Activated CD4-positive, alpha-beta T cell treated with anti-CD3 and anti-CD28 coated beads, Interleukin-2, amount 10 ng/mL, durations not matched to agents 7 days and 5 days (primary cell): ENCODE results near the gene ROBO4. TPM values are rescaled to one million over a fixed set of nuclear protein-coding genes. Genes with fewer than 3 reads are reported as not detected.

Source experiments
- CTCF ChIA-PET: fragments of 350-600 bp; sonication (Branson Sonifier 250); formaldehyde crosslinking; loops from one replicate; lab custom pipeline; 2021; ENCODE audit warnings: antibody characterized with exemption; lab: Charles Lee
- POLR2A ChIA-PET: fragments of 350-600 bp; sonication (Branson Sonifier 250); formaldehyde crosslinking; loops from one replicate; lab custom pipeline; 2021; ENCODE audit warnings: antibody characterized with exemption; lab: Charles Lee
- DNase-seq: peaks from one replicate; pipeline ENCODE4 v3.0.0-alpha.2; 2020
- H3K27ac Mint-ChIP-seq: one replicate; pipeline ENCODE4 v1.8.0; 2021; ENCODE audit warnings: mild to moderate bottlenecking, moderate library complexity, mixed read lengths
- H3K27me3 Mint-ChIP-seq: one replicate; pipeline ENCODE4 v1.8.0; 2021; ENCODE audit warnings: mixed read lengths
- H3K36me3 Mint-ChIP-seq: one replicate; pipeline ENCODE4 v1.8.0; 2021; ENCODE audit warnings: low read depth, mixed read lengths
- H3K4me1 Mint-ChIP-seq: one replicate; pipeline ENCODE4 v1.8.0; 2021; ENCODE audit warnings: mixed read lengths
- H3K4me3 Mint-ChIP-seq: one replicate; pipeline ENCODE4 v1.8.0; 2021; ENCODE audit warnings: mild to moderate bottlenecking, moderate library complexity, mixed read lengths
- H3K9me3 Mint-ChIP-seq: one replicate; pipeline ENCODE4 v1.8.0; 2021; ENCODE audit warnings: mixed read lengths
- total RNA-seq, 2 experiments: library from RNA; stranded (reverse); gene quantifications; one replicate each; pipeline ENCODE4 v1.2.3, GENCODE V29; 2021

The ROBO4 gene
- total RNA-seq, 2 experiments from 2014 or later, result not detected

- peaks cover 47% of the 10 kb centered on the region for H3K27me3 Mint-ChIP-seq
- peaks cover 19% of the 10 kb centered on the region for H3K4me1 Mint-ChIP-seq
- DNase-seq, result no peak
- ChIA-PET CTCF (interaction anchor here (1.2 to 1.5 kb wide), 6 partner anchors 9 to 253 kb away, joined by 3 to 13 read pairs (median 4); partner anchors contain the start of gene TBRG1), POLR2A (no interaction called here)
- no peaks in the 10 kb centered on the region for H3K36me3 Mint-ChIP-seq
- no peak overlapping the region for H3K27ac Mint-ChIP-seq
- no peaks in the 10 kb centered on the region for H3K9me3 Mint-ChIP-seq
- peak overlapping the region; percentile 60 for H3K4me3 Mint-ChIP-seq
Observed at GRCh38 chr11:124875401-124875800, 22.3 kb downstream of the ROBO4 start.

GRCh38 chr11:124874571-124875255 is 23.0 kb downstream of the ROBO4 start:
- no peak overlapping the region for H3K27ac Mint-ChIP-seq
- no peak for DNase-seq
- no peaks in the 10 kb centered on the region for H3K36me3 Mint-ChIP-seq
- CTCF ChIA-PET, result no interaction called here
- POLR2A ChIA-PET, result no interaction called here
- H3K27me3 Mint-ChIP-seq, result peaks cover 54% of the 10 kb centered on the region
- H3K4me1 Mint-ChIP-seq, result peaks cover 19% of the 10 kb centered on the region
- H3K4me3 Mint-ChIP-seq, result no peak overlapping the region
- no peaks in the 10 kb centered on the region for H3K9me3 Mint-ChIP-seq

- Mint-ChIP-seq H3K36me3 (no peaks in the 10 kb centered on the region), H3K27ac (no peak overlapping the region), H3K4me3 (no peak overlapping the region), H3K27me3 (peaks cover 61% of the 10 kb centered on the region), H3K9me3 (no peaks in the 10 kb centered on the region), H3K4me1 (peaks cover 22% of the 10 kb centered on the region)
- DNase-seq, result no peak
- ChIA-PET CTCF (no interaction called here), POLR2A (no interaction called here)
Observed at GRCh38 chr11:124873951-124874350, 23.7 kb downstream of the ROBO4 start.

- H3K4me1 Mint-ChIP-seq, result peaks cover 26% of the 10 kb centered on the region
- H3K36me3 Mint-ChIP-seq, result no peaks in the 10 kb centered on the region
Observed at GRCh38 chr11:124872741-124873140, 24.9 kb downstream of the ROBO4 start.

GRCh38 chr11:124872280-124872679 is 25.4 kb downstream of the ROBO4 start:
- H3K36me3 Mint-ChIP-seq, result no peaks in the 10 kb centered on the region
- no peak for DNase-seq
- ChIA-PET POLR2A (no interaction called here), CTCF (no interaction called here)
- no peak overlapping the region for H3K4me3 Mint-ChIP-seq
- H3K9me3 Mint-ChIP-seq, result no peaks in the 10 kb centered on the region
- H3K4me1 Mint-ChIP-seq, result peaks cover 24% of the 10 kb centered on the region
- peaks cover 78% of the 10 kb centered on the region for H3K27me3 Mint-ChIP-seq
- no peak overlapping the region for H3K27ac Mint-ChIP-seq

More at GRCh38 chr11:124872741-124873140, 24.9 kb downstream of the ROBO4 start:
- DNase-seq, result no peak
- Mint-ChIP-seq H3K27ac (no peak overlapping the region), H3K4me3 (no peak overlapping the region), H3K27me3 (peaks cover 74% of the 10 kb centered on the region), H3K9me3 (no peaks in the 10 kb centered on the region)
- POLR2A ChIA-PET, result no interaction called here
- CTCF ChIA-PET, result no interaction called here

- Mint-ChIP-seq H3K27ac (no peak overlapping the region), H3K4me3 (no peak overlapping the region), H3K4me1 (peaks cover 19% of the 10 kb centered on the region), H3K27me3 (peaks cover 91% of the 10 kb centered on the region), H3K36me3 (no peaks in the 10 kb centered on the region), H3K9me3 (no peaks in the 10 kb centered on the region)
- no peak for DNase-seq
- CTCF ChIA-PET, result interaction anchor here (1.2 kb wide), 1 partner anchor 9 kb away, joined by 5 read pairs; no protein-coding TSS in a partner anchor
- POLR2A ChIA-PET, result no interaction called here
Observed at GRCh38 chr11:124870430-124870829, 27.2 kb downstream of the ROBO4 start.

- Mint-ChIP-seq H3K4me1 (peaks cover 18% of the 10 kb centered on the region), H3K9me3 (no peaks in the 10 kb centered on the region), H3K4me3 (no peak overlapping the region), H3K27me3 (peaks cover 91% of the 10 kb centered on the region), H3K36me3 (no peaks in the 10 kb centered on the region), H3K27ac (no peak overlapping the region)
- ChIA-PET POLR2A (no interaction called here), CTCF (interaction anchor here (1.0 to 1.2 kb wide), 2 partner anchors 10 to 33 kb away, joined by 3 to 5 read pairs; no protein-coding TSS in a partner anchor)
- DNase-seq, result no peak
Observed at GRCh38 chr11:124869856-124870387, 27.7 kb downstream of the ROBO4 start.

- no peaks in the 10 kb centered on the region for H3K9me3 Mint-ChIP-seq
- H3K4me1 Mint-ChIP-seq, result peaks cover 18% of the 10 kb centered on the region
- H3K36me3 Mint-ChIP-seq, result no peaks in the 10 kb centered on the region
- H3K27ac Mint-ChIP-seq, result no peak overlapping the region
- POLR2A ChIA-PET, result no interaction called here
- DNase-seq, result no peak
- CTCF ChIA-PET, result interaction anchor here (1.0 to 1.2 kb wide), 2 partner anchors 11 to 33 kb away, joined by 3 to 5 read pairs; no protein-coding TSS in a partner anchor
- peaks cover 92% of the 10 kb centered on the region for H3K27me3 Mint-ChIP-seq
- H3K4me3 Mint-ChIP-seq, result no peak overlapping the region
Observed at GRCh38 chr11:124869331-124869730, 28.3 kb downstream of the ROBO4 start.

GRCh38 chr11:124868331-124869274 is 29.1 kb downstream of the ROBO4 start:
- Mint-ChIP-seq H3K4me3 (no peak overlapping the region), H3K27ac (no peak overlapping the region), H3K36me3 (no peaks in the 10 kb centered on the region), H3K4me1 (peaks cover 18% of the 10 kb centered on the region), H3K9me3 (no peaks in the 10 kb centered on the region), H3K27me3 (peaks cover 93% of the 10 kb centered on the region)
- CTCF ChIA-PET, result interaction anchor here (1.0 kb wide), 1 partner anchor 32 kb away, joined by 3 read pairs; no protein-coding TSS in a partner anchor
- no peak for DNase-seq
- POLR2A ChIA-PET, result no interaction called here

GRCh38 chr11:124867700-124868099 is 30.0 kb downstream of the ROBO4 start:
- POLR2A ChIA-PET, result no interaction called here
- no peak overlapping the region for H3K4me3 Mint-ChIP-seq
- no peak for DNase-seq
- H3K4me1 Mint-ChIP-seq, result peaks cover 18% of the 10 kb centered on the region
- CTCF ChIA-PET, result interaction anchor here (0.6 to 2.2 kb wide), 4 partner anchors 9 to 256 kb away, joined by 3 to 13 read pairs (median 6); no protein-coding TSS in a partner anchor
- H3K9me3 Mint-ChIP-seq, result no peaks in the 10 kb centered on the region
- peaks cover 95% of the 10 kb centered on the region for H3K27me3 Mint-ChIP-seq
- H3K27ac Mint-ChIP-seq, result no peak overlapping the region
- H3K36me3 Mint-ChIP-seq, result no peaks in the 10 kb centered on the region

GRCh38 chr11:124865902-124866851 is 31.5 kb downstream of the ROBO4 start:
- Mint-ChIP-seq H3K4me1 (peaks cover 18% of the 10 kb centered on the region), H3K27me3 (peaks cover 93% of the 10 kb centered on the region), H3K9me3 (no peaks in the 10 kb centered on the region)

More at GRCh38 chr11:124865902-124866851, 31.5 kb downstream of the ROBO4 start:
- ChIA-PET POLR2A (no interaction called here), CTCF (interaction anchor here (0.7 to 2.2 kb wide), 8 partner anchors 10 to 120 kb away, joined by 3 to 13 read pairs (median 6); no protein-coding TSS in a partner anchor)
- H3K27ac Mint-ChIP-seq, result peak overlapping the region; percentile 14
- no peak overlapping the region for H3K4me3 Mint-ChIP-seq
- H3K36me3 Mint-ChIP-seq, result no peaks in the 10 kb centered on the region
- peak; percentile 46 for DNase-seq
